Kidney (tissue), 14 donors: ENCODE data around the gene RIT1. TPM values are rescaled to one million over a fixed set of nuclear protein-coding genes. Genes with fewer than 3 reads are reported as not detected.

Experiments used
- DNase-seq, 5 donors: peaks; one replicate each; pipeline ENCODE4 v3.0.0-alpha.2; 2013 to 2020
- FAIRE-seq: peaks from 2 replicates; lab custom pipeline; 2012; peaks lifted over from hg19 to GRCh38; lab: Jason Lieb, UNC
- H3K27ac ChIP-seq, 2 donors: one replicate each; pipeline ENCODE4 v1.7.0; 2013; ENCODE audit warnings: low read depth in 2 of 2, low read length in 2 of 2, inconsistent platforms in 1 of 2
- H3K27me3 ChIP-seq: one replicate; pipeline ENCODE4 v1.7.1; 2013; ENCODE audit warnings: low read length, inconsistent platforms; ENCODE audit not compliant: control insufficient read depth, insufficient read depth
- H3K36me3 ChIP-seq, 3 donors: one replicate each; pipeline versions ENCODE4 v1.7.0 to v1.7.1; 2013; ENCODE audit warnings: low read length in 3 of 3, control low read depth in 1 of 3, inconsistent platforms in 1 of 3; ENCODE audit not compliant: insufficient read depth in 3 of 3, control insufficient read depth in 2 of 3
- H3K4me1 ChIP-seq, 3 donors: one replicate each; pipeline versions ENCODE4 v1.7.0 to v1.7.1; 2013; ENCODE audit warnings: low read length in 3 of 3, inconsistent platforms in 1 of 3, low read depth in 1 of 3; ENCODE audit not compliant: control insufficient read depth in 2 of 3, insufficient read depth in 2 of 3
- H3K4me3 ChIP-seq, 3 donors: one replicate each; pipeline versions ENCODE4 v1.7.0 to v1.8.1; 2013; ENCODE audit warnings: low read length in 3 of 3, control low read depth in 1 of 3, inconsistent platforms in 1 of 3
- H3K9ac ChIP-seq, 3 donors: one replicate each; pipeline versions ENCODE4 v1.7.0 to v1.7.1; 2013; ENCODE audit warnings: low read length in 3 of 3, control low read depth in 1 of 3, inconsistent platforms in 1 of 3
- H3K9me3 ChIP-seq, 3 donors: one replicate each; pipeline versions ENCODE4 v1.7.0 to v1.7.1; 2013; ENCODE audit warnings: low read length in 3 of 3, control low read depth in 1 of 3, inconsistent platforms in 1 of 3; ENCODE audit not compliant: control insufficient read depth in 2 of 3, insufficient read depth in 1 of 3
- CTCF ChIP-seq: IDR thresholded peaks from 3 replicates; pipeline ENCODE4 v1.5.1; 2012; ENCODE audit warnings: mild to moderate bottlenecking, moderate library complexity, borderline replicate concordance; ENCODE audit not compliant: insufficient read depth; ENCODE audit errors: extremely low read depth
- intact Hi-C: fragments of 100-400 bp; cut with DNase I; formaldehyde crosslinking; loops from one replicate; pipeline ENCODE4 v1.11.1; 2022
- polyA plus RNA-seq: library from polyadenylated mRNA; stranded (reverse); fragments of 350-450 nt; fragmentation: Illumina TruSeq; extraction: RNeasy Lipid Tissue Mini Kit (QIAGEN cat#74804); gene quantifications from one replicate; pipeline ENCODE4 v1.2.3, GENCODE V29; 2014; ENCODE audit warnings: low read depth, low replicate concordance; ENCODE audit not compliant: insufficient read depth
- total RNA-seq: library from RNA; stranded (reverse); fragmentation: NEBNext Ultra II Directional; extraction: Animal tissue kit (Norgen Biotek cat#: 25700); gene quantifications from one replicate; pipeline ENCODE4 v1.2.1, GENCODE V29; 2021
- donor health status: control.
- donor health status: control.
- donor health status: control.
- donor health status: control.
- donor health status: control.
- donor health status: DM: yes; HTN: yes; CAD: no.
- donor health status: Normal renal cell carcinoma (clear cell type).

The RIT1 gene
- total and polyA plus RNA-seq, 2 donors from 2014 or later = 33.2 to 40.8 TPM

- H3K9ac ChIP-seq = no peak overlapping the region
- no peak overlapping the region for H3K27ac ChIP-seq
- H3K27me3 ChIP-seq = no peaks in the 10 kb centered on the region
- peaks cover 0 to 7% (median 0%) of the 10 kb centered on the region in 3 donors for H3K4me1 ChIP-seq
- TF ChIP-seq CTCF = no peak
- DNase-seq (no peak), FAIRE-seq (no peak)
- H3K36me3 ChIP-seq = peaks cover 23 to 71% (median 45%) of the 10 kb centered on the region in 3 donors
- intact Hi-C loops = no loop called here
- H3K4me3 ChIP-seq = no peak overlapping the region
- H3K9me3 ChIP-seq = no peaks in the 10 kb centered on the region
Measured at GRCh38 chr1:155925506-155925905, 14.4 kb upstream of the RIT1 start.

GRCh38 chr1:155920717-155921116, 9.6 kb upstream of the RIT1 start:
- no peak for TF ChIP-seq CTCF
- Histone ChIP-seq H3K4me3 (no peak overlapping the region), H3K9me3 (no peaks in the 10 kb centered on the region), H3K9ac (no peak overlapping the region), H3K27ac (no peak overlapping the region), H3K4me1 (peaks cover 0 to 2% (median 0%) of the 10 kb centered on the region in 3 donors), H3K36me3 (peaks cover 20 to 66% (median 49%) of the 10 kb centered on the region in 3 donors), H3K27me3 (no peaks in the 10 kb centered on the region)
- FAIRE-seq = no peak
- intact Hi-C loops = no loop called here
- no peak for DNase-seq

GRCh38 chr1:155919801-155920200, 8.7 kb upstream of the RIT1 start:
- H3K27me3 ChIP-seq = no peaks in the 10 kb centered on the region
- no peak overlapping the region for H3K4me3 ChIP-seq
- H3K27ac ChIP-seq = no peak overlapping the region
- H3K9ac ChIP-seq = no peak overlapping the region
- peaks cover 17 to 62% (median 44%) of the 10 kb centered on the region in 3 donors for H3K36me3 ChIP-seq
- DNase-seq (no peak), FAIRE-seq (no peak)
- intact Hi-C loops = no loop called here
- no peaks in the 10 kb centered on the region for H3K4me1 ChIP-seq
- no peak for TF ChIP-seq CTCF
- H3K9me3 ChIP-seq = no peaks in the 10 kb centered on the region

GRCh38 chr1:155918660-155919059, 7.5 kb upstream of the RIT1 start:
- Histone ChIP-seq H3K36me3 (peaks cover 20 to 72% (median 51%) of the 10 kb centered on the region in 3 donors), H3K9ac (no peak overlapping the region), H3K9me3 (no peaks in the 10 kb centered on the region), H3K27me3 (no peaks in the 10 kb centered on the region), H3K4me1 (no peaks in the 10 kb centered on the region), H3K27ac (no peak overlapping the region), H3K4me3 (no peak overlapping the region)
- intact Hi-C loops = no loop called here
- FAIRE-seq (no peak), DNase-seq (no peak)
- no peak for TF ChIP-seq CTCF
